GM21367 (cell line): ENCODE results near the gene FRMD8.

Experiments
- ATAC-seq: cut with Tn5 transposase; IDR thresholded peaks from one replicate; pipeline ENCODE4 v1.9.1; 2021; ENCODE audit not compliant: unreplicated experiment

The FRMD8 gene, protein sequence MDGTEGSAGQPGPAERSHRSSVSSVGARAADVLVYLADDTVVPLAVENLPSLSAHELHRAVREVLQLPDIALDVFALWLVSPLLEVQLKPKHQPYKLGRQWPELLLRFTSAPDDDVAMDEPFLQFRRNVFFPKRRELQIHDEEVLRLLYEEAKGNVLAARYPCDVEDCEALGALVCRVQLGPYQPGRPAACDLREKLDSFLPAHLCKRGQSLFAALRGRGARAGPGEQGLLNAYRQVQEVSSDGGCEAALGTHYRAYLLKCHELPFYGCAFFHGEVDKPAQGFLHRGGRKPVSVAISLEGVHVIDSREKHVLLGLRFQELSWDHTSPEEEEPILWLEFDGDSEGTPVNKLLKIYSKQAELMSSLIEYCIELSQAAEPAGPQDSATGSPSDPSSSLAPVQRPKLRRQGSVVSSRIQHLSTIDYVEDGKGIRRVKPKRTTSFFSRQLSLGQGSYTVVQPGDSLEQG

GRCh38 chr11:65386307-65387140 lies at the start of gene FRMD8:
Gene FRMD8 (plus strand): TSS chr11:65386637. CDS start chr11:65387037, 400 bp downstream.
- ATAC-seq: no peak

DNA sequence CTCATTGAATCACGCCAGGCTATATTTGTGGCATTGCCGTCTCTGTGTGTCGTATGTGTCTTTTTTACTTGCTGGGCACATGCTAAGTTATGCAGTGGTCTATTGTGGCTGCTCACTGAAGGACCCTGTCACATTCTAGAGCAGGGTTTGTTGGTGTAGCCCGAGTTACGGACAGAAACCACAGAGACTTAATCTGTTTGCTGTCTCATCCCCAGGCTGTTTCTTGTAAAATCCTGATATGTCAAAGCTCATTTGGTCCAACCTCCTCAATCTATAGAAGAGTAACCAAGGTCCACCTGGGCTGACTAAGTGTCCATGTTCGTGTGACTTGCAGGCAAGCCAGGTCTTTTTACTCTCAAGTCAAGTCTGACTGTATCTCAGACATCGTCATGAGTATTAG lies 47.8 kb upstream of the FRMD8 start:
- no peak for ATAC-seq

DNA sequence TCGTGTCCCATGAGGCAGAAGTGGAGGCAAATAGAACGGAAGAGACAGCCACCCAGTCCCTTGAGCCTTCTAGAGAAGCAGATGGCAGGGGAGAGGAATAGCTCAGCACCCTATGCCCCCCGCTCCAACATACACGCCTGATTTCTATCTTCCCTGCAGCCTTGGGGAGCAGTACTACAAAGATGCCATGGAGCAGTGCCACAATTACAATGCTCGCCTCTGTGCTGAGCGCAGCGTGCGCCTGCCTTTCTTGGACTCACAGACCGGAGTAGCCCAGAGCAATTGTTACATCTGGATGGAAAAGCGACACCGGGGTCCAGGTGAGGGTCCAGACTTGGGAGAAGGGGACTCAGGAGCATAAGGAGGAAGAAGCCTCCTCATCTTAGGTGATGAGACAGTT lies 46.2 kb upstream of the FRMD8 start:
- no peak for ATAC-seq

DNA sequence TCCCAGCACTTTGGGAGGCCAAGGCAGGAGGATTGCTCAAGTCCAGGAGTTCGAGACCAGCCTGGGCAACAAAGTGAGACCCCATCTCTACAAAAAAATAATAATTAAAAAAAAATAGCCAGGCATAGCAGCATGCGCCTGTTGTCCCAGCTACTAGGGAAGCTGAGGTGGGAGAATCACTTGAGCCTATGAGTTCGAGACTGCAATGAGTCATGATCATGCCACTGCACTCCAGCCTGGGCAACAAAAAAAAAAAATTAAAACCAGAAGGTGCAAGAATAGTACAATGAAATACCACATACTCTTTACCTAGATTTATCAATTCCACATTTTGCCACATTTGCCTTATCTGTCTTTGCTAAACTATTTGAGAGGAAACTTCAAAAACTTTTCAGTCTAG lies 44.6 kb upstream of the FRMD8 start:
- no peak for ATAC-seq

DNA sequence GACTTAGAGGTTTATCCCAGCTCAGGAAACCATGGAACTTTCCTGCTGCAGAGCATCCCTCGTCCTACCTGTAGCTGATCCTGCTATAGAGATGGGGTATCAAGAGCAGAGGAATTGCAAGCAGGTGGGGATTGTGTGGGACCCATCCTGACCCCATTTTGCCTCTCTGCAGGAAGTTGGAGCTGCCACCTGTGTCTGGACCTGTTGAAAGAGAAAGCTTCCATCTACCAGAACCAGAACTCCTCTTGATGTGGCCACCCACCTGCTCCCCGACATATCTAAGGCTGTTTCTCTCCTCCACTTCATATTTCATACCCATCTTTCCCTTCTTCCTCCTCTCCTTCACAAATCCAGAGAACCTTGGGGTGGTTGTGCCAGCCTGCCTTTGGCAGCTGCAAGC lies 34.9 kb upstream of the FRMD8 start:
- no peak for ATAC-seq

DNA sequence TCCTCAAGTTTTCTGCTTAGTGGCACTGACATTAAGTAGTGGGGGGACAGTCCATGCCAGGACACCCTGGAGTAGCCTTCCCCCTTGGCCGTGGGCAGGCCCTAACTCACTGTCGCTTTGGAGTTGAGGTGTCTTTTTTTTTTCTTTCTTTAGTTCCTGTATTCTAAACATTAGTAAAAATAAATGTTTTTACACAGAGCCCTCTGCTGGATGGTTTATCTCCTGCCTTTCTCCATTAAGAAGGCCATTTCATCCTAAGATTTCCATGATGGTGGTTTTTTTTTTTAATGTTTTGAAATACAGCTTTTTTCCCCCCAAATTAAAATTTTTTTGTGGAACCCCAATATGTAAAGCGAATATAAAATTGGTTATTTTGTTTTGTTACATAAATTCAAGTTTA lies 33.7 kb upstream of the FRMD8 start:
- no peak for ATAC-seq

DNA sequence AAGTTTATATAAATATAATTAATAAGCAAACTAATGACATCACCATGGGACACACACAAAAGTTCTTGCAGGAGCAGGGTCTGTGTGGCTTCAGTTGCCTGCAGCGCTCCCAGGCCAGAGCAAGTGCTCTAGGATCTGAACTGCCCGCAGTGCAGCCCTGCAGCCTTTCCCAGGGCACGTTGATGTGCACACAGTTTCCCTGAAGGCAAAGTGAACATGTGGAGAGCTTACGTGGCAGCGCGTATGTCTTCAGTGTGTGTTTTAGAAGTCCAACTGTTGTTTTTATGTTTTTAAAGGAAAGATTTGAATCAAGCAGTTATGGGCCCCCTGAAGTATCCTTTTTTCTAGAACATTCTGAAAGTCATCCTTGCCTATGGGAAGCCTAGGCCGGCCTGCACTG lies 33.1 kb upstream of the FRMD8 start:
- ATAC-seq: no peak

GRCh38 chr11:65353900-65354264 lies 32.6 kb upstream of the FRMD8 start:
- no peak for ATAC-seq

DNA sequence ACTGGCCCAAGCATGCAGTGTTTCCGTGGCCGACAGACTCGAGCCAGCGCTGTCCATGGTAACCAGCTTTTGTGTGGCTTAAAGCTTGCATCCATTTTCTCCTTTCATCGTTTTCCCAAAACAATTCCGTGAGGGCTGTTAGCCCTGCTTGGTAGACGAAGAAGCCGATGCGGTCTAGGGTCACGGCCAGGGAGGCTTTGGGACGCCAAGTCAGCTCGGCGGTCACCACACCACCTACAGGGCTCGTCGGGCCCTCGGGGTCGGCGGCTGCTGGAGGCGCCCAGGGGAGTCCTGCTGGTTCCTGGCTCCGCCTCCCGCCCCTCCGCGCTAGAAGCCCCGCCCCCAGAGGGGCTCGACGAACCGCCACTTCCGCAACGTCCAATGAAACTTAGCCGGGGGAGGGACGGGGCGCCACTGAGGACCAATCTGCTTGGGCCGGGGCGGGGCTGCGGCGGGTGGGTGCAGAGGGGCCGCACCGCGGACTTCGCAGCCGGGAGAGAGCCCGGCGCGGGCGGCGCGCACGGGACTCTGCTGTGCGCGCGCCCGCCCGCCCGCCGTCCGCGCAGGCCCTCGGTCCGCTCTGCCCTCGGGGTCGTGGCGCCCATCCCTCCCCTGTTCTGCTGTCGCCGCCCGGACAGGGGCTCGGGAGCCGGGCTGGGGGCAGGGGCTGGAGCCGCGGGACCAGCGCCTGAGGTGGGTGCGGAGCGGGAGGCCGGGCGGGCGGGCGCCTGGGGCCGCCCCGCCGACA lies 32.0 kb upstream of the FRMD8 start, which contains the start of gene TIGD3:
Gene TIGD3 (plus strand): TSS at position 487 of the 748 bp plus-strand sequence. CDS start 1,058 bp downstream, outside the sequence.
- peak; percentile 70 for ATAC-seq

- peak; percentile 15 for ATAC-seq
Measured at GRCh38 chr11:65355013-65355775, 31.2 kb upstream of the FRMD8 start.

GRCh38 chr11:65355776-65356393 lies 30.6 kb upstream of the FRMD8 start:
- ATAC-seq: no peak

DNA sequence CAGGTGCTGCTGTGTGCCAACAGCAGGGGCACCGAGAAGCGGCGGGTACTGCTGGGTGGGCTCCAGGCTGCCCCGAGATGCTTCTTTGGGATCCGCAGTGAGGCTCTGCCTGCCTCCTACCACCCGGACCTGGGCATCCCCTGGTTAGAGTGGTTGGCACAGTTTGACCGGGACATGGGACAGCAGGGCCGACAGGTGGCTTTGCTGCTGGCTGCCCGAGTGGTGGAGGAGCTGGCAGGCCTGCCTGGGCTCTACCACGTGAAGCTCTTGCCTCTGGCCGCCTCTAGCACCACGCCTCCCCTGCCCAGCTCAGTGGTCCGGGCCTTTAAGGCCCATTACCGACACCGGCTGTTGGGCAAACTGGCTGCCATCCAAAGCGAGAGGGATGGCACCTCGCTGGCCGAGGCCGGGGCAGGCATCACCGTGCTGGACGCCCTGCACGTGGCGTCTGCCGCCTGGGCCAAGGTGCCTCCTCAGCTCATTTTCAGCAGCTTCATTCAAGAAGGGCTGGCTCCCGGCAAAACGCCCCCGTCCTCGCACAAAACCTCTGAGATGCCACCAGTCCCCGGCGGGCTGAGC lies 30.0 kb upstream of the FRMD8 start:
- no peak for ATAC-seq

- ATAC-seq: no peak
Measured at GRCh38 chr11:65357856-65358356, 28.5 kb upstream of the FRMD8 start.

DNA sequence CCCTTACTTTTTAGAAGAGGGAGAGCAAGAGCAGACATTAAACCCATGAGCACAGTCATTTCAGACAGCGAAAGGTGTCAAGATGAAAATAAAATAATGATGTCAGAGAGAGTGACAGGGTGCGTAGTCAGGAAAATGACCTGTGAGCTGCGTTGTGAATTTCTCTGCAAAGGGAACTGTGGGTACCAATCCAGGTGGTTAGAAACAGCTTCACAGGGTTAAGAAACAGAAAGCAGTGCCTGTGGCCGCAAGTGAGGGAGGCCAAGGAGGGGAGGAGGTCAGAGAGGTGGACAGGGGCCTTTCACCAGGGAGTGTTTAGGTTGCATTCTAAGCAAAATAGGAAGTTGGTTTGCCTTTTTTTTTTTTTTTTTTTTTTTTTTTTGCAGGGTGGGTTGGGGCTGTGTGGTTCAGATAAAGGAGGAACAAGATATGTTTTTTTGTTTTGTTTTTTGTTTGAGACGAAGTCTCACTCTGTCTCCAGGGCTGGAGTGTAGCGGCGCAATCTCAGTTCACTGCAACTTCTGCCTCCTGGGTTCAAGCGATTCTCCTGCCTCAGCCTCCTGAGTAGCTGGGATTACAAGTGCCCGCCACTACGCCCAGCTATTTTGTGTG lies 24.0 kb upstream of the FRMD8 start:
- no peak for ATAC-seq

DNA sequence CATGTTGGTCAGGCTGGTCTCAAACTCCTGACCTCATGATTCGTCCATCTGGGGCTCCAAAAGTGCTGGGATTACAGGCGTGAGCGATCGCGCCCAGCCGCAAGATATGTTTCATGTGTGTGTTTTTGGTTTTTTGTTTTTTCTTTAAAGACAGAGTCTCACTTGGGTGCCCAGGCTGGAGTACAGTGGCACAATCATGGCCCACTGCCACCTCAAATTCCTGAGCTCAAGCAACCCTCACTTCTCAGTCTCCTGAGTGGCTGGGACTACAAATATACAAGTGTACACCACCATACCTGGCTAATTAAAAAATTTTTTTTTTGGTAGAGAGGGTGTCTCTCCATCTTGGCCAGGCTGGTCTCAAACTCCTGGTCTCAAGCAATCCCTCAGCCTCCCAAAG lies 23.5 kb upstream of the FRMD8 start:
- ATAC-seq: no peak

- no peak for ATAC-seq
Measured at GRCh38 chr11:65363770-65364169, 22.7 kb upstream of the FRMD8 start.

DNA sequence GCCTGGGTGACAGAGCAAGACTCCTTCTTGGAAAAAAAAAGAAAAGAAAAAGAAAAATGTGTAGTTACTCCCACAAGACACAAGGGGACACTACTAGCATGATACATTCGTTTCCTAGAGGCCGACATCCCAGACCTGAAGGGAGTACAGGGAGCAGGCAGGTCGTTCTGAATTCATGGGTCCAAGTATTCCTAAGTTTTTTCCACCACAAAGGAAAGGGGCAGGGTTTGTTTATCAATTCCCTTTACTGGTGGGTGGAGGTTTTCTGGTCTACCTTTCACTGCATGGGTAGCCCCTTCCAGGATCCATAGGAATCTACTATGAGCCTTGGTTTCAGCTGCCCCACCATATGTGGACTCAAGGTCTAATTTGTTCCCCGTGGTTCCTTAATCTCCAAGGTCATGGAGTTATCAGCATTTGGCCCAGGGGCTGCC lies 20.1 kb upstream of the FRMD8 start:
- no peak for ATAC-seq

DNA sequence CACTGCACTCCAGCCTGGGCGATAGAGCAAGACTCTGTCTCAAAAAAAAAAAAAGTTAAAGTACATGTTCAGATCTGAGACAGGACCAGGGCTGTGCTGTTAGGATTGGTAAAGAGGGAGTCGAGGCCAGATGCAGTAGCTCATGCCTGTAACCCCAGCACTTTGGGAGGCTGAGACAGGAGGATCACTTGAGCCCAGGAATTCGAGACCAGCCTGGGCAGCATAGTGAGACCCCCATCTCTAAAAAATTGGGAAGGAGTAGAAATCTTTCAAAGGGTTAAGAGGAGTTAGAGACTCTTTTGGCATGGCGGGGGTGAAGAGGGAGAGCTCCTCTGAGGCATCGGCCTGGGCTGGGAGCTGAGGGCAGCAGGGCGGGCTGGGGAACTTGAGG lies 15.8 kb upstream of the FRMD8 start:
- ATAC-seq: no peak
